ENCODE results near the gene PRM1. TPM values are rescaled to one million over a fixed set of nuclear protein-coding genes. Genes with fewer than 3 reads are reported as not detected.

The PRM1 gene
- total and polyA plus RNA-seq, 2 of the 13 experiments (the other 11 are each of a cell fraction or from before 2014, with no cell fraction given): not detected

DNA sequence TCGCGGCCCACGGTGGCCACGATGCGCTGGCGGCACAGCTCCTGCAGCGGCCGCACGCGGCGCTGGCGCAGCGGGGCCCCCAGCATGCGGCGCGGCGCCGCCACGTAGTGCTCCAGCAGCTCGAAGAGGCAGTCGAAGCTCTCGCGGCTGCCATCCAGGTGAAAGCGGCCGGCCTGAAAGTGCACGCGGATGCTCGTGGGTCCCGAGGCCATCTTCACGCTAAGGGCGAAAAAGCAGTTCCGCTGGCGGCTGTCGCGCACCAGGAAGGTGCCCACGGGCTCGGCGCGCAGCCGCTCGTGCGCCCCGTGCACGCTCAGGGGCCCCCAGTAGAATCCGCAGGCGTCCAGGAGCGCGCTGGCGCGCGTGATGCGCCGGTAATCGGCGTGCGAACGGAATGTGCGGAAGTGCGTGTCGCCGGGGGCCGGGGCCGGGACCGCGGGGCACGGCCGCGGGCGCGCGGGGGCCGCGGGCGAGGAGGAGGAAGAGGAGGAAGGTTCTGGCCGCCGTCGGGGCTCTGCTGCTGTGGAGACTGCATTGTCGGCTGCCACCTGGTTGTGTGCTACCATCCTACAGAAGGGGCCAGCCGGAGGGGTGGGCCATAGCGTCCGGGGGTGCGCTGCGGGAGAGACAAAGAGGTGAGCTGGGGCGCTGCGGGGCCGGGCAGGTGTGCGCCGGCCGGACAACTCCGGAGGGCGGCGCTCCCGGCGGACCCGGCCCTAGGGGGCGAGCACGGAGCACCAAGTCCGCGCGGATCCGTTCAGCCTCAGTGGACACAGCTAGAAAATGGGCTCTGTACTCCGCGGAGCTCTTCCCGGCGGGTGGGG is 26.0 kb downstream of the PRM1 start (continued):
- TF ChIP-seq ATAD3A (CRISPR knock-in tag; IDR thresholded peaks at IDR 0.05) (no peak), MEF2D (CRISPR knock-in tag; IDR thresholded peaks at IDR 0.05) (no peak), CBX5 (CRISPR knock-in tag; IDR thresholded peaks at IDR 0.05; ENCODE audit: borderline replicate concordance) (0 out of 2 replicates have a peak, but pooled peaks have one; percentile 17), GFI1 (CRISPR knock-in tag; IDR thresholded peaks at IDR 0.05; ENCODE audit: borderline replicate concordance) (no peak), MEIS2 (CRISPR knock-in tag; IDR thresholded peaks at IDR 0.05) (0 out of 2 replicates have a peak, but pooled peaks have one; percentile 31), ZNF605 (CRISPR knock-in tag; IDR thresholded peaks at IDR 0.05) (peak; percentile 24; the same call in 1 of the 2 replicates), ZNF468 (CRISPR knock-in tag; IDR thresholded peaks at IDR 0.05) (no peak), ZNF678 (CRISPR knock-in tag; IDR thresholded peaks at IDR 0.05) (no peak), ZNF83 (CRISPR knock-in tag; IDR thresholded peaks at IDR 0.05; ENCODE audit: borderline replicate concordance) (0 out of 2 replicates have a peak, but pooled peaks have one; percentile 21), DNMT1 (CRISPR knock-in tag; IDR thresholded peaks at IDR 0.05) (peak; percentile 95), ZNF354B (CRISPR knock-in tag; IDR thresholded peaks at IDR 0.05) (no peak), KAT8 (CRISPR knock-in tag; IDR thresholded peaks at IDR 0.05) (no peak), ZNF335 (CRISPR knock-in tag; IDR thresholded peaks at IDR 0.05) (no peak), ZNF124 (CRISPR knock-in tag; IDR thresholded peaks at IDR 0.05) (no peak)
